ENCODE results near the gene IL4I1.
A peak's percentile ranks its signal among the peaks of the same experiment; 100 is the strongest.
"Not testable (repeated sequence)": the region's sequence is repeated elsewhere in the genome, so short reads cannot be mapped to it uniquely, and the experiment has no call there.

The IL4I1 gene, protein sequence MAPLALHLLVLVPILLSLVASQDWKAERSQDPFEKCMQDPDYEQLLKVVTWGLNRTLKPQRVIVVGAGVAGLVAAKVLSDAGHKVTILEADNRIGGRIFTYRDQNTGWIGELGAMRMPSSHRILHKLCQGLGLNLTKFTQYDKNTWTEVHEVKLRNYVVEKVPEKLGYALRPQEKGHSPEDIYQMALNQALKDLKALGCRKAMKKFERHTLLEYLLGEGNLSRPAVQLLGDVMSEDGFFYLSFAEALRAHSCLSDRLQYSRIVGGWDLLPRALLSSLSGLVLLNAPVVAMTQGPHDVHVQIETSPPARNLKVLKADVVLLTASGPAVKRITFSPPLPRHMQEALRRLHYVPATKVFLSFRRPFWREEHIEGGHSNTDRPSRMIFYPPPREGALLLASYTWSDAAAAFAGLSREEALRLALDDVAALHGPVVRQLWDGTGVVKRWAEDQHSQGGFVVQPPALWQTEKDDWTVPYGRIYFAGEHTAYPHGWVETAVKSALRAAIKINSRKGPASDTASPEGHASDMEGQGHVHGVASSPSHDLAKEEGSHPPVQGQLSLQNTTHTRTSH

DNA sequence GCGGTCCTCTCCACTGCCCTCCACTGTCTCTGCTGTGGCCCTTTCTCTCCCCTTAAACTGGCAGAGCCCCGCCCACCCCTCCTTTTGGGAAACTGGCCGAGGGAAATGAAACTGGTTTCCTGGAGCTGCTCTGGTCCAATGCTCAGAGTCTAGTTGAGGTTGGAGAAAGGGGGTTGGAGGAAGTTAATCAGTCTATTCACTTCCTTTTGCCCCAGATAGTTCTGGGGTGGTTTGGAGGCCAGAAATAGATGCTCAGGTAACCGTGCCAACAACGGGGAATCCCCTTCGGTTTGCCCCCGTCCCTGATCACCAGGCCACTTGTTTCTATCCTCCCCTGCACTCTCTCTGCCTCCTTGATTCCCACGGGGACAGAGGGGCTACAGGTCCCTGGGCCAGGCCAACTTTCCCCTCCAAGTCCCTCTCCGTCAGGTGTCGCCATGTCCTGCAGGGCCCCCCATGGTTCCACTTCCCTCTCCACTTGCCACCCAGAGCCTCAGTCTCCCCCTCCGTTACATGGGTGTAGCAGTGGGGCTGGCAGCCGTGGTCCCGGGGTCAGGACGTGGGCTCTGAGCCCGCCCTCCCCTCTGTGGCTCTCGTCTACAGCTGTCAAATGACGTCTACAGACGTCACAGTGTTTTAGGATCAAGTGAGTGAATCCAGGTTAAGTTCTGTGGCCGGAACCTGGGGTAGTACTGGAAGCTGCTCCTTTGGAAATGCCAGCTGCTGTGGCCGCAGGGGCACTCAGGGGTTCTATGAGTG lies at the start of gene IL4I1:
TSS of gene IL4I1 (minus strand) at position 25 of the 759 bp plus-strand sequence. CDS start 727 bp downstream, outside the sequence.
- DNase-seq (ENCODE audit: low read depth): peak; percentile 64

DNA sequence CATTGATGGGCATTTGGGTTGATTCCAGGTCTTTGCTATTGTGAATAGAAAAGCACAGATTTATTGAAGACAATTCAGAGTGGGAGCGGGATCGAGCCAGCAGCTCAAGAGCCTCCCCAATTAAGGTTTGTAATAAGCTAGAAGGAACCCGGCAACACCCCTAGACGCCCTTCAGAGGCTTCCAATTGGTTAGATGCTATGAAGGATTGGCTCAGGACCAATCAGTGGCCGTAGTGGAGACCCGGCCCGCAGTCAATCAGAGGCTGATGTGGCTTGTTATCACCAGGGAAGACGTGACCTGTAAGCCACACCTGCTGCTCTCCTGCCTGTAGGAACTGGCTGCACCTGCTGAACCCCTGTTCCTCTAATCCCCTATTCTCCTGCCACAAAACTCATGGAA lies 49.7 kb upstream of the IL4I1 start:
- no peak for DNase-seq (ENCODE audit: low read depth)

GRCh38 chr19:49944567-49944966 lies 47.9 kb upstream of the IL4I1 start:
- DNase-seq (ENCODE audit: low read depth): not testable (repeated sequence)

- no peak for DNase-seq (ENCODE audit: low read depth)
Observed at GRCh38 chr19:49940482-49940791, 43.8 kb upstream of the IL4I1 start.

DNA sequence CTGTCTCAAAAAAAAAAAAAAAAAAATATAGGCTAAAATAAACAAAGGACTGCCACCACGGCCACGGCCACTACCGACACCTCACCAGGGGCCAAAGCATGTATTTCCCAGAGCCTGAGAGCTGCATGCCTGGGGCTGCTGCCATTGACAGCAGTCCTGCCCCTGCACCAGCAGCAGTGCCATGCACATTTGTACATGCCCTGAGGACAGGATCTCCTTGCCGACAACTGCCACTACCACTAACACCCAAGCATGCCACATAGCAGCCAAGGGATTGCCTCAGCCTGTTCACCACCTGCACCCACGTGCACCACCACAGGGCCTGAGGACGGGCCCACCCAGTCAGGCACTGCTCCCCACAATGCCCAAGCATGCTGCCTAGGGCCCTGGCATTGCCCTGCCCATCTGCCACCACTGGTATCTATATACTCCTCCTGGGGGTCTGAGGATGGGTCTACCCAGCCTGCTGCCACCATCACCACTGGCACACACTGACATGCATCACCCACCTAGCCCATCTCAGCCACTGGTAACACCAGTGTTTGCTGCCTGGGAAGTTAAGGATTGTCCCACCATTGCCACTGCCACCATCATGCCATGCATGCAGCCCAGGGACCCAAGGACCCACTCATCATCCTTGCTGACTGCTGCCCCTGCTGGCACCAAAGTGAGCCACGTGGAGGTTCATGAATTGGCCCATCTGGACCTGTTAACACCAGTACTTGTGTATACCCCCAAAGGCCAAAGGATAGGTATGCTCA lies 43.2 kb upstream of the IL4I1 start:
- DNase-seq (ENCODE audit: low read depth): no peak

GRCh38 chr19:49938662-49939061 lies 42.0 kb upstream of the IL4I1 start:
- DNase-seq (ENCODE audit: low read depth): no peak

- peak; percentile 72 for DNase-seq (ENCODE audit: low read depth)
Observed at GRCh38 chr19:49937750-49938381, 41.2 kb upstream of the IL4I1 start.

DNA sequence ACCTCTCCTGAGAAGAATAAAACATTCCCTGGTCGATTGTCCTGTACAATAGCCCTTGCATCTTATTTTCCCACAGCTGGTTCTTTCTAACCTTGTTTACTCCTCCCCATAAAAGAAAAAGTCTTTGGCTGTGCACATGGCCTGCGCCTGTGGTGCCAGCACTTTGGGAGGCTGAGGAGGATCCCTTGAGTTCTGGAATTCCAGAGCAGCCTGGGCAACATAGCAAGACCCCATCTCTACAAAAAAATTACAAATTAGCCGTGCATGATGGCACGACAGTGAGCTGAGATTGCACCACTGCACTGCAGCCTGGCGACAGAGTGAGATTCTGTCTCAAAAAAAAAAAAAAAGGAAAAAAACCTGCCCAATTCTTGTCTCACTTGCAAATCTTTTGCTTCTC lies 39.9 kb upstream of the IL4I1 start:
- DNase-seq (ENCODE audit: low read depth): no peak

GRCh38 chr19:49933643-49934042 lies 37.0 kb upstream of the IL4I1 start:
- DNase-seq (ENCODE audit: low read depth): no peak

DNA sequence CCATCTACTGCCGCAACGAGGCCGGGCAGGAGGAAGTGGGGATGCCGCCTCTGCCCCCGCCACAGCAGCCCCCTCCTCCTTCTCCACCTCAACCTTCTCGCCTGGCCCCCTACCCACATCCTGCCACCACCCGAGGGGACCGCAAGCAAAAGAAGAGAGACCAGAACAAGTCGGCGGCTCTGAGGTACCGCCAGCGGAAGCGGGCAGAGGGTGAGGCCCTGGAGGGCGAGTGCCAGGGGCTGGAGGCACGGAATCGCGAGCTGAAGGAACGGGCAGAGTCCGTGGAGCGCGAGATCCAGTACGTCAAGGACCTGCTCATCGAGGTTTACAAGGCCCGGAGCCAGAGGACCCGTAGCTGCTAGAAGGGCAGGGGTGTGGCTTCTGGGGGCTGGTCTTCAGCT lies 36.0 kb upstream of the IL4I1 start:
- DNase-seq (ENCODE audit: low read depth): peak; percentile 11

GRCh38 chr19:49932041-49932451 lies 35.4 kb upstream of the IL4I1 start:
- no peak for DNase-seq (ENCODE audit: low read depth)

DNA sequence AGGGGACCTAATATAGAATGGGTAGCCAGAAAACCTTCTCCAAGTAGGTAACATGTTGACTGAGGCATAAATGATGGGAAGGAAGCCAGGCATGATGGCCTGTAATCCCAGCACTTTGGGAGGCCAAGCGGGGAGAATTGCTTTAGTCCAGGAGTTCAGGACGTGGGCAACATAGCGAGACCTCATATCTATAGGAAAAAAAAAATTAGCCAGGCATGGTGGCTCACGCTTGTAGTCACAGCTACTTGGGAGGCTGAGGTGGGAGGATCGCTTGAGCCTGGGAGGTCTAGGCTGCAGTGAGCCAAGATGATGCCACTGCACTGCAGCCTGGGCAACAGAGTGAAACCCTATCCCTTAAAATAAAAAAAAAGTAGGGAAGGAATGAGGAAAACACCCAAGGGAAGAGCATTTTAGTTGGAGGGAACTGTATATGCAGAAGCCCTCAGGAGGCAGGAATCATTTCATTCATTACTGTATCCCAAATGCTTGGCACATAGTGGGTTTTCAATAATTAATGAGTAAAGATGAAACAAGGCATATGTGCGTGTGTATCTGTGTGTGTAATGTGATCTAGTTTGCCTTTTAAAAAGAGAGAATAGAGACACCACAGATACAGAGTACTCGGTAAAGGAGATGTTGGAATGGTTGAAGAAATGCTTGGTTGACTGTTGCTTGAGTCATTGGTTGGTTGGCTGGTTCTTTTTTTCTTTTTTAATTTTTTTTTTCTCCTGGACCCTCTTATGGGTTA lies 34.8 kb upstream of the IL4I1 start:
- no peak for DNase-seq (ENCODE audit: low read depth)

DNA sequence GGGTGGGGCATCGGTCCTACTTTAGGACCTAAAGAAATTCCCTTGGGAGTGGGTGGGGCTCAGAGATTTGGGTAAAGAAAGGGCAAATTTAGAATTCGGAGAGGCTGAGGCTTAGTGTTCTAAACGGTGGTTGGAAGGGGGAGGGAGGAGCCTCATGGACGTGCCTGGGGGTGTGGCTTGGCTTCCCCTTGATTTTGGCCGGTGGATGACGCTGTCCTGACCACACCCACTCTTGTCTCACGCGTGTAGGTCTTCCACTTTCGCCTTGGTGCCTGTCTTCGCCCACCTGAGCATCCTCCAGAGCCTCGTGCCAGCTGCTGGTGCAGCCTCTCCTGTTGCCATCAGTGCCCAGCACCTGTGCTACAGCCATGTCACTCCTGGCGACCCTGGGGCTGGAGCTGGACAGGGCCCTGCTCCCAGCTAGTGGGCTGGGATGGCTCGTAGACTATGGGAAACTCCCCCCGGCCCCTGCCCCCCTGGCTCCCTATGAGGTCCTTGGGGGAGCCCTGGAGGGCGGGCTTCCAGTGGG lies 33.9 kb upstream of the IL4I1 start:
- no peak for DNase-seq (ENCODE audit: low read depth)

DNA sequence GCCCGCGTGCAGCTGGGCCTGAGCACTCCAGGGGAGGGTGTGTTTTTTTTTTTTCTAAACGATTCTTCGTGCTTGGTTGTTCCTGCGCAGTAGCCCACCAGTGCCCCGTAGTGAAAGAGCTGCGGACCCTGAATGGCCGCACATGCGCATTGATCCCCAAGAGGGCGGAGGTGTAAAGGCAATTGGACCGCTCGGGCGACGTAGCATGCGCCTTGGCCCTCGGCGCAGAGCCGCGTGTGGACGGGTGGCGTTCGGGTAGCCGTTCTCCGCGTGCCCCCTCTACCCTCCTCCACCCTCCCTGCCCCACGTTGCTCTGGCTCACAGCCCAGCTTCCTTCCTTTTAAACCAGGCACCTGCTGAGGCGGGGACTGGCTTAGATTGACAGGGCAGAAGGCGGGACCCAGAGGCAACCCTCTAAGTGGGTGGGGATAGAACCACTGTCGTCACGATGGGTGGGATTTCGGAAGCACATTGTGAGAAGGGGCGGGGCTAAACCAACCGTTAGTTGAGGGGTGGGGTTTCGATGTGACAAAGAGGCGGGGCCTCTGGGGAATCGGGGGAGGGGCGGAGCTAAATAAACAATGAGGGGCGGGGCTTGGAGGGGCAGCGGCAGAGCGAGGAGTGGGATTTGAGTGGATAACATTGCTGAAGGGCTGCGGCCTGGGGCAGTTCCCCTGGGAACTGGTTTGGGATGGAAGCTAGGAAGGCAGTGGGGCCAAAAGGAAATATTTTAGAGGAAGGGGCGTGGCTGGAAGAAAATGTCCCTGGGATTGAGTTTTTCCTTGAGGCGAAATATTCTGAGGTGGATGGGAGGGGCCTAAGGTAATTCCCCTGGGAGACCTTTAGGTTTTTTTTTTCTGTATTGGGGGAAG lies 33.2 kb upstream of the IL4I1 start:
- peak; percentile 81 for DNase-seq (ENCODE audit: low read depth)

GRCh38 chr19:49929121-49929610 lies 32.5 kb upstream of the IL4I1 start, which contains the start of the genes ATF5 and NUP62:
Gene ATF5 (plus strand): TSS chr19:49929205. CDS start chr19:49930851, 1,646 bp downstream.
Gene NUP62 (minus strand): TSS chr19:49929504. CDS start chr19:49909807, 19,697 bp downstream.
- DNase-seq (ENCODE audit: low read depth): peak; percentile 89

DNA sequence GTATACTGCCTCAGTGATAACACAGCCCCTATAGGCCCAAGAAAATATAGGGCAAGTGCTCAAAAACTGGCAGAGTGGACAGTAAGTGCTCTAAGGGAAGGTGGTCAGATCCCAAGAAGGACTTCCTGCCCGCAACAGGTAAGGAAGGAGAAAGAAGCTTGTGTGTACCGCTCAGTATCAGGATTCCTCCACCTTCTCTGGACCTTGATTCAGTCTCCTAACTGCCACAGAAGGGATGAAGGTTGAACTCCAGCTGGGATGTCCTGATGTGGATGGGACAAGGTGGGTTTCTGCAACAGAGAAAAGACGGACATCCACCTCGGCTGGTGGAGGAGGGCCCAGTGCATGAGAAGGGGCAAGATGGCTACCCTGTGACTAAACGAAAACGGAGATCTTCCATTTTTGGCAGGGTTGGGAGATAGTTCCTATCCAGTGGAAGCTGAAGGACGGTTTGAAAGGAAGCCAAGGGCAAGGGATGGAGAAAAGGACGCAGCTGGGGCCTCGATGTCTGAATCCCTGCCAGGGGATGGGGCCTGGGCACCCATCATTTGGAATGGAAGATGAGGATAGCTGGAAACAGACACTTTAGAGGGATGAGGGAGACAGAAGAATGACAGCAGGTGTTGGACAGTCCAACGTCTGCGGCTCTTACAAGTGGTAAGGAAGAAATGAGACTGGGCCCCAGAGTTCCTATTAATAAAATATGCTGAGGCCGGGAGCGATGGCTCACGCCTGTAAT lies 31.0 kb upstream of the IL4I1 start:
- no peak for DNase-seq (ENCODE audit: low read depth)

GRCh38 chr19:49926515-49926914 lies 29.8 kb upstream of the IL4I1 start:
- no peak for DNase-seq (ENCODE audit: low read depth)

- no peak for DNase-seq (ENCODE audit: low read depth)
Observed at GRCh38 chr19:49925486-49925885, 28.8 kb upstream of the IL4I1 start.

DNA sequence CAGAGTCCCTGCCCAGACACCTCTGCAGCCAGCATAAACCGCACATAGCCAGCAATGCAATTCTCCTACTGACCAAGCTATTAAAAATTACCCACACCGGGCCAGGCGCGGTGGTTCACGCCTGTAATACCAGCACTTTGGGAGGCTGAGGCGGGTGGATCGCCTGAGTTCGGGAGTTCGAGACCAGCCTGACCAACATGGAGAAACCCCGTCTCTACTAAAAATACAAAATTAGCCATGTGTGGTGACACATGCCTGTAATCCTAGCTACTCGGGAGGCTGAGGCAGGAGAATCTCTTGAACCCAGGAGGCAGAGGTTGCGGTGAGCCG lies 28.2 kb upstream of the IL4I1 start:
- DNase-seq (ENCODE audit: low read depth): not testable (repeated sequence)

Data from activated T-helper 9 cell treated with anti-CD3 and anti-CD28 coated beads, Interleukin-2, amount 50 U/mL, for 16 hours (primary cell).